ENCODE results near the gene DARS1.

Gene DARS1

GRCh38 chr2:135874777-135875365 is 110.6 kb downstream of the DARS1 start:
- no peak for FAIRE-seq

- no peak for FAIRE-seq
Measured at GRCh38 chr2:135870571-135870970, 114.9 kb downstream of the DARS1 start.

GRCh38 chr2:135863233-135863632 is 122.2 kb downstream of the DARS1 start:
- no peak for FAIRE-seq

GRCh38 chr2:135862718-135863117 is 122.7 kb downstream of the DARS1 start:
- FAIRE-seq, result no peak
